Measurements from ENCODE around the gene DSCAM.

The DSCAM gene

GRCh38 chr21:40438616-40439015 lies 408.3 kb downstream of the DSCAM start:
- Histone ChIP-seq H3K9me3 (peaks cover 11% of the 10 kb centered on the region), H4K20me1 (no peaks in the 10 kb centered on the region), H3K4me2 (no peak overlapping the region), H3K27me3 (no peaks in the 10 kb centered on the region), H3K27ac (no peak overlapping the region), H3K36me3 (no peaks in the 10 kb centered on the region), H3K9ac (no peak overlapping the region), H3K4me3 (no peak overlapping the region), H3K4me1 (no peaks in the 10 kb centered on the region)
- TF ChIP-seq Cebpa-rat (IDR thresholded peaks at IDR 0.05) = no peak

GRCh38 chr21:40436261-40436660 lies 410.7 kb downstream of the DSCAM start:
- H3K9me3 ChIP-seq = peaks cover 11% of the 10 kb centered on the region
- no peak for TF ChIP-seq Cebpa-rat (IDR thresholded peaks at IDR 0.05)

GRCh38 chr21:40433538-40433937 lies 413.4 kb downstream of the DSCAM start:
- Histone ChIP-seq H3K9me3 (no peaks in the 10 kb centered on the region), H3K27ac (no peak overlapping the region)
- TF ChIP-seq Cebpa-rat (IDR thresholded peaks at IDR 0.05) = no peak

More at GRCh38 chr21:40436261-40436660, 410.7 kb downstream of the DSCAM start:
- Histone ChIP-seq H3K4me1 (no peaks in the 10 kb centered on the region), H3K27ac (no peak overlapping the region), H4K20me1 (no peaks in the 10 kb centered on the region), H3K9ac (no peak overlapping the region), H3K27me3 (no peaks in the 10 kb centered on the region), H3K4me3 (no peak overlapping the region), H3K4me2 (no peak overlapping the region), H3K36me3 (no peaks in the 10 kb centered on the region)

GRCh38 chr21:40425981-40426380 lies 421.0 kb downstream of the DSCAM start:
- H3K36me3 ChIP-seq = no peaks in the 10 kb centered on the region
- no peak overlapping the region for H3K4me3 ChIP-seq
- H3K27me3 ChIP-seq = no peaks in the 10 kb centered on the region
- H4K20me1 ChIP-seq = no peaks in the 10 kb centered on the region
- H3K27ac ChIP-seq = no peak overlapping the region
- no peaks in the 10 kb centered on the region for H3K4me1 ChIP-seq
- no peak overlapping the region for H3K4me2 ChIP-seq
- H3K9ac ChIP-seq = no peak overlapping the region
- H3K9me3 ChIP-seq = peaks cover 11% of the 10 kb centered on the region; the same call in 1 of the 2 replicates
- TF ChIP-seq Cebpa-rat (IDR thresholded peaks at IDR 0.05) = no peak

More at GRCh38 chr21:40433538-40433937, 413.4 kb downstream of the DSCAM start:
- Histone ChIP-seq H3K27me3 (no peaks in the 10 kb centered on the region), H3K9ac (no peak overlapping the region), H3K4me3 (no peak overlapping the region), H3K4me1 (no peaks in the 10 kb centered on the region), H3K4me2 (no peak overlapping the region), H3K36me3 (no peaks in the 10 kb centered on the region), H4K20me1 (no peaks in the 10 kb centered on the region)

- Histone ChIP-seq H4K20me1 (no peaks in the 10 kb centered on the region), H3K4me2 (no peak overlapping the region), H3K9ac (no peak overlapping the region), H3K4me3 (no peak overlapping the region), H3K27ac (no peak overlapping the region), H3K9me3 (peaks cover 32% of the 10 kb centered on the region), H3K36me3 (no peaks in the 10 kb centered on the region), H3K4me1 (no peaks in the 10 kb centered on the region), H3K27me3 (no peaks in the 10 kb centered on the region)
- no peak for TF ChIP-seq Cebpa-rat (IDR thresholded peaks at IDR 0.05)
Observed at GRCh38 chr21:40422896-40423635, 423.9 kb downstream of the DSCAM start.

- no peak overlapping the region for H3K9ac ChIP-seq
- no peak overlapping the region for H3K4me2 ChIP-seq
- H3K9me3 ChIP-seq = peaks cover 33% of the 10 kb centered on the region
- no peak for TF ChIP-seq Cebpa-rat (IDR thresholded peaks at IDR 0.05)
- no peak overlapping the region for H3K27ac ChIP-seq
- no peaks in the 10 kb centered on the region for H3K36me3 ChIP-seq
- no peaks in the 10 kb centered on the region for H3K27me3 ChIP-seq
- no peak overlapping the region for H3K4me3 ChIP-seq
- no peaks in the 10 kb centered on the region for H4K20me1 ChIP-seq
- no peaks in the 10 kb centered on the region for H3K4me1 ChIP-seq
Observed at GRCh38 chr21:40421121-40421520, 425.8 kb downstream of the DSCAM start.

GRCh38 chr21:40416572-40416971 lies 430.4 kb downstream of the DSCAM start:
- no peak overlapping the region for H3K27ac ChIP-seq
- no peak for TF ChIP-seq Cebpa-rat (IDR thresholded peaks at IDR 0.05)
- no peaks in the 10 kb centered on the region for H4K20me1 ChIP-seq
- no peaks in the 10 kb centered on the region for H3K4me1 ChIP-seq
- H3K36me3 ChIP-seq = no peaks in the 10 kb centered on the region
- no peak overlapping the region for H3K4me3 ChIP-seq
- no peaks in the 10 kb centered on the region for H3K27me3 ChIP-seq
- H3K9ac ChIP-seq = no peak overlapping the region
- H3K4me2 ChIP-seq = no peak overlapping the region
- peaks cover 27% of the 10 kb centered on the region for H3K9me3 ChIP-seq

- Histone ChIP-seq H3K9me3 (no peaks in the 10 kb centered on the region), H4K20me1 (no peaks in the 10 kb centered on the region), H3K27ac (no peak overlapping the region), H3K9ac (no peak overlapping the region), H3K4me1 (no peaks in the 10 kb centered on the region), H3K4me3 (no peak overlapping the region), H3K4me2 (no peak overlapping the region), H3K36me3 (no peaks in the 10 kb centered on the region), H3K27me3 (no peaks in the 10 kb centered on the region)
- TF ChIP-seq Cebpa-rat (IDR thresholded peaks at IDR 0.05) = no peak
Observed at GRCh38 chr21:40408561-40408960, 438.4 kb downstream of the DSCAM start.

GRCh38 chr21:40404396-40404800 lies 442.6 kb downstream of the DSCAM start:
- Histone ChIP-seq H3K9me3 (peaks cover 6% of the 10 kb centered on the region; the same call in 1 of the 2 replicates), H3K27ac (no peak overlapping the region), H3K4me1 (no peaks in the 10 kb centered on the region), H4K20me1 (no peaks in the 10 kb centered on the region), H3K4me2 (no peak overlapping the region), H3K9ac (no peak overlapping the region), H3K27me3 (no peaks in the 10 kb centered on the region), H3K36me3 (no peaks in the 10 kb centered on the region), H3K4me3 (no peak overlapping the region)
- no peak for TF ChIP-seq Cebpa-rat (IDR thresholded peaks at IDR 0.05)

- H3K27me3 ChIP-seq = no peaks in the 10 kb centered on the region
- H3K9ac ChIP-seq = no peak overlapping the region
- no peak overlapping the region for H3K4me2 ChIP-seq
- no peaks in the 10 kb centered on the region for H4K20me1 ChIP-seq
- no peaks in the 10 kb centered on the region for H3K36me3 ChIP-seq
- no peak for TF ChIP-seq Cebpa-rat (IDR thresholded peaks at IDR 0.05)
- no peak overlapping the region for H3K4me3 ChIP-seq
- peaks cover 6% of the 10 kb centered on the region; the same call in 1 of the 2 replicates for H3K9me3 ChIP-seq
- no peak overlapping the region for H3K27ac ChIP-seq
- H3K4me1 ChIP-seq = no peaks in the 10 kb centered on the region
Observed at GRCh38 chr21:40402884-40403582, 443.9 kb downstream of the DSCAM start.

Measured in BLaER1 (cell line).